Occipital lobe (tissue), 2 donors: ENCODE results near the gene MED27. TPM values are rescaled to one million over a fixed set of nuclear protein-coding genes. Genes with fewer than 3 reads are reported as not detected.
"Not testable (repeated sequence)": the region's sequence is repeated elsewhere in the genome, so short reads cannot be mapped to it uniquely, and the experiment has no call there.

Experiments used
- DNase-seq: peaks from one replicate; lab custom pipeline; 2025; lab: John Stamatoyannopoulos, UW
- total RNA-seq: library from RNA; depleted of rRNA; stranded (reverse); fragments of >200 nt; gene quantifications from one replicate; pipeline ENCODE4 v1.2.3, GENCODE V29; 2014

The MED27 gene
- total RNA-seq, 1 donor from 2014 or later: 11.5 TPM

GRCh38 chr9:131926360-131926922 lies 153.2 kb downstream of the MED27 start:
- no peak for DNase-seq

GRCh38 chr9:131925677-131926177 lies 153.9 kb downstream of the MED27 start:
- DNase-seq: no peak

- no peak for DNase-seq
Observed at GRCh38 chr9:131923766-131924165, 155.9 kb downstream of the MED27 start.

- no peak for DNase-seq
Observed at GRCh38 chr9:131923132-131923671, 156.5 kb downstream of the MED27 start.

- DNase-seq: not testable (repeated sequence)
Observed at GRCh38 chr9:131921635-131922034, 158.0 kb downstream of the MED27 start.

DNA sequence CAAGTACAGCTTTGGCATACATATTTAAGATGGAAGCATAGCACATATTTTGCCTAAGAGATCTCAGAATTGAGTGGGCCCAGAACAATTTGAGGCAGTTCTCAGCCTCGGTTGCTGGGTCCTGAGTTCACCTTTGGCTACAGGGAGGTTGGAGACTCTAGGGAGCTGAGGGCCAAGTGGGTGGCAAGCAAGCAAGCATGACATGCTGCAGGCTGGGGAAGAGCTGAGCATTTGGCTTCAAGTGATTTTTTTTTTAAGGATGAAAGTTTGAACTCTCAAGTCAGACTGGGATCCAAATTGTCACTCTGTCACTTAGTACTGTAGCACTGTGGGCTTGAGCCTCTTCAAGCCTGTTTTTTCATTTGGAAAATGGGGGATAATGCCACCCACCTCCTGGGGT lies 160.5 kb downstream of the MED27 start:
- no peak for DNase-seq

DNA sequence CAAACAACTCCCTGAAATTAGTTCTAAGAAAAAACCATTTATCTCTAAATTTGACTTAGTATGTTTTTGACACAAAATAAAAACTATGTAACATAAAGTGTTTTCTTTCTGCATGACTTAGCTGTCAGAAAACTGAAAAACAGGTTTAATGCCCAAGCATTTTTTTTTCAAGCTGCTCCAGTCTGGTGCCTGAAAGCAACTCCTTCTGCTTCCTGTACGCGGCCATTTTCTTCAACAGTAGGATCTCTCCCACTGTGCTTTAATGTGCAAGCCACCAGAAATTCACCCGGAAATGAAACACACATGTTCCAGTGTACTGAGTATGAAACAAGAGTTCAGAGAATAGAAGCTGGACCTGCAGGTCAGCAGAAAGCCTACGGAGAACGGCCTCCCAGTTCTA lies 161.2 kb downstream of the MED27 start:
- no peak for DNase-seq

GRCh38 chr9:131917009-131917408 lies 162.7 kb downstream of the MED27 start:
- no peak for DNase-seq

DNA sequence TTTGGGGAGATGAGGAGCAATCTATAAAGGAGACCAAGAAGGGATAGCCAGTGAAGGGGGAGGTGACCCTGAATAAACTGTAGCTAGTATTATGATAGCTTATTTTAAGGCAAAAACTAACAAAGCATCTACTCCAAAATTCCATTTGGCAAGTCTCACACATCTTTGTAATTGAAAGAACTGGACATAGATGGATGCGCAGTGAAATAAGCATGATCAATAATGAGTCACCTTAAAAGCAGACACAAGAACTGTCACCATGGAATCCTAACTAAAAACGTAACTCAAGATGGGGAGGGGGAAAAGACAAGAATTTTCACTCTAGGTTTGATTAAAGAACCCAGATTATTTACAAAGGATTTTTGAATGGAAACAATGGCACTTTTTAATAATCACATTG lies 164.5 kb downstream of the MED27 start:
- DNase-seq: no peak

- DNase-seq: no peak
Observed at GRCh38 chr9:131912671-131913070, 167.0 kb downstream of the MED27 start.

DNA sequence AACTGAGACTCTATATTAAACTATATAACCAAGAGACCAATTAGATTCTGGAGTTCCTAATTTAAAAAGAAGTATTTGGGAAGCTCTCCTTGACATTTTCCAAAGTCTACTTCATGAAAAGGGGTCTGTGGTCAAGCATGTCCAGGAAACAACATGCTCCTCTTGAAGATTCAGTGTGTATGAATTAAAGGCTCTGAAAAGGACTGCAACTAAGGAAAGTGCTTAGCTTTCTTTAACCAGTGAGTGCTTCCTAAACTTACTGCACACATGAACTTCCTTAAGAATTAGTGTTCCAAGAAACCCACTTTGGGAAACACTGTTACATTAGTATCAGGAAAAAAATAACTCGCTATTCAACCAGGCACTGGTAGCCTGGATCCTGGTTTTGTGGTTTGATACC lies 167.6 kb downstream of the MED27 start:
- DNase-seq: no peak

DNA sequence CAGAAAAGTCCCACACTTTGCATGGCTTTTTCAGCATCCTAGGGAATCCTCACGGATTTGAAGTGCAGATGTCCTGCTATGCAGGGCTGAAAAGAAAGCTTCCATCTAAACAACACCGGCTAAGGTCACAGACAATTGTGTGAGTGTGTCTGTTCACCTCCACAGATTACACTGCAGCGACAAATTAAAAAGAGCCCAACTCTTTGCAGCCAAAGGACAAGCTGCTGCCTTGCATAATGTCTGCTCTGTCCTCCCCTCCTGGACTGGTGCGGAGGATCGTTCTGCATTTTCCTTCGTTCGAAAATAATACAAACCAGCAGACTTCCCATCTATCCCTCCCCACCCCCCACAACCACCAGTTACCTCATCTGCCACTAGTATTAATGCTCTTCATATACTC lies 169.1 kb downstream of the MED27 start:
- DNase-seq: no peak

GRCh38 chr9:131905144-131905543 lies 174.5 kb downstream of the MED27 start:
- no peak for DNase-seq

DNA sequence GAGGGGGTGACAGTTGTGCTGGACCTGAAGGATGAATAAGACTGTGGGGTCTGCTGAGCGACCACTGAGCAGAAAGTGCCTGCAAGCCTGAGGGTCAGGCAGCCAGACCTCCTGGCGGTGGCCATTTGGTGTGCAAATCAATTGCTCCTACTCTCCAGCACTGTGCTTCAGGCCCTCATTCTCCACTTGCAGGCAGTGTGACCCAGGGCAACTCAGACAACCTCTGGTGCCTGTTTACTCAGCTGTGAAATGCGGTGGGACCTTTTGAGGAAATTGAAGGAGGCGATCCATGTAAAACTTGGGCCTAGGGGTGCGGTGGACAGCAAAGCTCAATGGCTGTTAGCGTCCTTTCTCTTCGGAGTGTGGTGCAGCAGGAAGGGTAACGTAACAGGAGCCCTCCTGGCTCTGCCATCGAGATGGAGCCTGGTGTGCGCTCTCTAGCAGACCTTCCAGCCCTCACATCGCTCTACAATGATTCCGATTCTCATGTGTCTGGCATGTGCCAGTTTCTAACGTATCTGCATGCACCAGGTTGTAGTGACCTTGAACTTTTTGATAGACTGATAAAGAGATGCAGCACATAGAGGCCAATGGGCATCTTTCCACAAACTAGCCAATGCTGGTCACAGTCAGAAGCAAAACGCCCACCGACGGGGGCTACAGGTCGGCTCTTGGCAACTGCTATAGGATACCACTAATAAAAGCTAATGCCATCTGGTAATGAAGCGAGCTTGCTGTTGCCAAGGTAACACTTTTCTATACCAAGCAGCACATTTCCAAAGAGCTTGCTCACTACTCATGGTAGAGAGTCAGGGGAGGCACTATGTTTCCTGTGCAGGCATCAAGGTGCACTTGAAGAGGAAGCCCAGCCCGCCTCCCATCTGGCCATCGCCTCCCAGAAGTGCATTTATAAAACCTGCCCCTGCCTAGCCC lies 180.1 kb downstream of the MED27 start:
- no peak for DNase-seq

DNA sequence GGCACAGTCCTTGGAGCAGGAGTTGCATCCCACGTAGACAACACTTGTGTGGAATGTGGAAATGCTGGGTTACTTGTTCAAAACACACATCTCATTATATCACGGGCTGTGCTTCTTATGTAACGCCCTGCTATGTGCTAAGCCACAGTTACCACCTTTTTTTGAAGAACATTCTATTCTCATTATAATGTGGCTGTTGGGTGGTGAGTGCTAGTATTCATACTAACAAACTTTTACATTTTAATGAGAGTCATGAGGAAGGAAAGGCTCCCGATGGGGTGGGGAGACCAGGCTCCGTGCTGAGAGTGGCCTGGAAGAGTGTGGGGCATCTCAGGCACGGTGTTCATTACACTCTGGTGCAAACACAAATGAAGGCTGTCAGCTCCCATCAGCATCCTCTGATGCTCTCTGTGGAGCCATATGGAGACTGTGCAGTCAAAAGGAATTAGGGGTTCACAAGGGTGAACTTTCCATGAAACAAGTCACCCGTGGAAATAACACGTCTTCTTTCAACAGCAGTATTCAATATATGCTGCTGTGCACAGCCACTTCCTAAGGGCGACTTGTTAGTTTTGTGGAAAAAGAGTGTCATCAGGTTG lies 186.7 kb downstream of the MED27 start:
- DNase-seq: no peak

GRCh38 chr9:131892162-131892707 lies 187.4 kb downstream of the MED27 start:
- DNase-seq: no peak

DNA sequence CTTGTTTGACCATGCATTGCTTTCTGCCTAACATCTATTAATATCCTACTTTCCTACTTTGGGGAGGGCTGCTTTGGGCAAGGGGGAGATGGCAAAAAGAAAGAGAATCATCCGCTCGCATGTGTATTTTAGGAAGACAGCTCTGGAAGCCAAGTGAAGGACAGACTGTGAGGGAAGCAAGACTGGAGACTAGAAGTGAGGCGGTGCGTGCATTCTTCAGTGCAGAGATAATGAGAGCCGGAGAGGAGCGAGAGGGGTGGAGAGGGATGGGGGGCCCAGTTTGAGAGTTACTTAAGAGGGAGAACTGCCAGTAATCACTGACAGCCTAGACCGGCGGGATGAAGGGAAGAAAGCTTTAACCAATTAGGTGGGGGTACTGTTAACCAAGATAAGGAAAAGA lies 188.1 kb downstream of the MED27 start:
- DNase-seq: no peak

- DNase-seq: no peak
Observed at GRCh38 chr9:131889437-131890251, 190.0 kb downstream of the MED27 start.

GRCh38 chr9:131888923-131889322 lies 190.7 kb downstream of the MED27 start:
- no peak for DNase-seq

- DNase-seq: no peak
Observed at GRCh38 chr9:131887680-131888079, 192.0 kb downstream of the MED27 start.

DNA sequence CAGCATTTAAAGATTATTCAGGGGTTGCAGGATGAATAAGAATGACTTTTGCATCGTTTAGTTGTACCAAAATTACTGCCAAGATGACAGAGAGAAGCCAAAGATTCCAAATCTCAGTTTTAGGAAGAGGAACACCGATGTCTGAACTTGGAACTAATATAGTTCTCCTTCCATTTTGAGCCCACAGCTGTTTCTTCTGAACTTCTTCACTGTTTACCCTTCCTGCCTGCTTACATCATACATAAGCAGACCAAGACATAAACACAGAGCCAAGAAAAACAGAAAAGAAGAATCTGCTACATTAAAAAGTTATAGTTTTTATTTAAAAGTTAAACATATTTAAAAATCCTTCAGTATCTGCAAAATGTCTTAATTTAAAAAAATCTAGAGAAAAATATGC lies 192.8 kb downstream of the MED27 start:
- no peak for DNase-seq
